GM12864 (cell line): ENCODE data around the gene KCNH4.

ENCODE experiments used
- DNase-seq: peaks from one replicate; pipeline ENCODE4 v3.0.0-alpha.2; 2011; ENCODE audit warnings: low read depth
- H3K4me3 ChIP-seq: 2 replicates; pipeline ENCODE4 v1.5.1; 2011; ENCODE audit warnings: mild to moderate bottlenecking, low read depth, low read length, control low read depth
- CTCF ChIP-seq: IDR thresholded peaks from 2 replicates; pipeline ENCODE4 v1.5.1; 2011; ENCODE audit warnings: low read depth, mild to moderate bottlenecking, moderate library complexity, low read length, control low read depth, inconsistent platforms; ENCODE audit errors: missing control alignments

Gene KCNH4

DNA sequence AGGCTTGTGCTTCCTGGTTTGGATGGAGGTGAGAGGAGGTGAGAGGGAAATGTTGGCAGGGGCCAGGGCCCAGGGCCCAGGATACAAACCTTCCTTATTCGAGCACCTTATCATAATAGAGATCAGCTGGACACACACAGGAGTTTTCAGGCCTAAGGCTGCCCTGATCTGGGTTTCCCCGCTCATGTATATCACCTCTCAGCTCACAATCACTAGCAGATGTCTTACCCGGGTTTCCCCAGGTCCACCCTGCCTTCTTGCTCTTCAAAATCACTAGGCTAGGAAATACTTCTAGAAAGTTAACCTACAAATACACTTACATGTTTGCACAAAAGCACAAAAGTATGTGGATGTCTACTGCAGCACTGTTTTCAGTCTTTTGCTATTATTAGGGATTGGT is 54.1 kb downstream of the KCNH4 start:
- no peak for DNase-seq
- no peak overlapping the region for H3K4me3 ChIP-seq
- no peak for TF ChIP-seq CTCF

DNA sequence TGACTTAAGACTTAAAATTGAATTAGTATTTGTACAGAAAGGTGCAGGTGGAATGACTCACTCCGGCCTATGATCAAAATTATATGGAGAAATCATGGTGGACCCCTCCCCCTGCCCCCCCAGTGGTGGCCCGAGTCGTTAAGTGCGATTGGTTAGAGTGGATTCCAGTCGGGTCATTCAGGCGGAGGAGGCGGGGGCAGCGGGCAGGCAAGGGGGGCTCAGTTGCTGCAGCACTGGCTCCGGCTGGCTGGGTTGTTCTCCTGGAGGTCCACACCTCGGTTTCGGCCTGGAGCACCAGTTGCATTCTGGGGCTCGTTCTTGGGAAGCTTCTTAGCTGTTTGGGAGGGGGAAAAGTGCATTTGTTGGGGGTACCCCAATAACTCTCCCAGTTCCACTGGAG is 55.4 kb downstream of the KCNH4 start:
- TF ChIP-seq CTCF = no peak
- no peak for DNase-seq
- no peak overlapping the region for H3K4me3 ChIP-seq

- DNase-seq = no peak
- no peak overlapping the region for H3K4me3 ChIP-seq
- TF ChIP-seq CTCF = no peak
Measured at GRCh38 chr17:42124256-42124655, 56.7 kb downstream of the KCNH4 start.

- DNase-seq = no peak
Measured at GRCh38 chr17:42122371-42123303, 58.3 kb downstream of the KCNH4 start, which contains the start of gene HSPB9. Gene HSPB9, plus strand, starts transcription at chr17:42122804. Its CDS starts 47 bp downstream, at chr17:42122851.

DNA sequence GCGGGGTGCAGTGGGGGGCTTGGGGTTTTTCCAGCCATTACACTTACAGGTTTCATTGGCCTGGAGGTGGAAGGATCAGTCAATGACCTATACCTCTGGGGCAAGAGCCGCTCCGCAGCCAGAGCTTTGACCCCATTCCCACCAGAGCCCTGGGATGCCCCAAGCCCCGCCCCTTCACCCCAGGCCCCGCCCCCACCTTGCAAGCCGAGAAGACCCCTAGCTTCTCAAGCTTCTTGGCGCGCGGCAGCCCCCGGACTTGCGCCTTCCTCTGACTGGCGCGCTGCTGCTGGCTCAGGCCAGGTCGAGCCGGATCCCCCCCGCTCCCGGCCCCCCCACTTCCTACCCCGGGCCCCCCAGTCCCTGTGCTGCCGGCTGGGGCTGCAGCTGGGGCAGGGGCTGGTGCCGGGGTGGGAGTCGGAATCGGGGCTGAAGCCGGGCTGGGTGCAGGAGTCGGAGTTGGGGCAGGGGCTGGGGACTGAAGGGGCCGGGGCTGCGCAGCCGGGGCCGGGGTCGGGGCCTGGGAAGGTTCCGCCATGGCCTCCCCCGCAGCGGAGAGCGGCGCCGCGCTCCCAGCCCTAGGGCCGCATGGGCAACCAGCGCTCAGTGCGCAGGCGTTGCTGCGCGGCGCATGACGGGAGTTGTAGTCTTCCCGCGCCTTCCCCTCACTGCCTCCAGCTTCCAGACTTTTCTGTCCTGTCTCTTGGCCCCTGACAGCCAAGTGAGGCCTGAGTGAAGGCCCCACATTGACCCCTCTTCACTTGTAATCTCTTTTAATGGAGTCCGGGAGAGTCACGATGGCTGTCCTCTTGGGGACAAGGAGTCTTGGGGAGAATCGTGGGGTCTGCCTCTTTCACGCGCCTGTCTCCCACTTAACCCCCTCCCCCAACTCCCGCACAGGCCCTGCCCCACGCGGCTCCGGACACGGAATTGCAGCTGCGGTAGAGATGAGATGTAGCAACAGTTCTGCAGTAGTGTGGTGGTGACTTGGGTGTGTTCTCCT is 59.9 kb downstream of the KCNH4 start, which contains the start of gene KAT2A:
TSS of gene KAT2A (minus strand) at position 598 of the 1,000 bp plus-strand sequence. CDS start at position 535, 63 bp downstream.
- DNase-seq = peak; percentile 48
- H3K4me3 ChIP-seq = peak within 1 kb of the TSS; percentile 56
- TF ChIP-seq CTCF = no peak

More at GRCh38 chr17:42122371-42123303, 58.3 kb downstream of the KCNH4 start, which contains the start of gene HSPB9:
- TF ChIP-seq CTCF = no peak
- H3K4me3 ChIP-seq = no peak within 1 kb of the TSS

- H3K4me3 ChIP-seq = peak overlapping the region; percentile 56
- DNase-seq = no peak
- no peak for TF ChIP-seq CTCF
Measured at GRCh38 chr17:42120161-42120769, 60.7 kb downstream of the KCNH4 start.
